Keratinocyte (primary cell): Measurements from ENCODE around the gene ADAM19.
"Not testable (repeated sequence)": the region's sequence is repeated elsewhere in the genome, so short reads cannot be mapped to it uniquely, and the experiment has no call there.

Experiments used
- EZH2 ChIP-seq: IDR thresholded peaks from one replicate; pipeline ENCODE4 v1.6.1; 2012; ENCODE audit warnings: inconsistent platforms, mild to moderate bottlenecking, low read length, moderate library complexity
- TF ChIP-seq, protein P1 (sequence below), 3 experiments: IDR thresholded peaks in 1 of 3; conservative IDR thresholded peaks in 1 of 3; optimal IDR thresholded peaks in 1 of 3; 2 replicates in 2 of 3; 3 replicates in 1 of 3; pipeline versions ENCODE3 to v1.5.1; 2011; ENCODE audit warnings: low read length in 3 of 3, mild to moderate bottlenecking in 3 of 3, moderate library complexity in 2 of 3, control low read depth in 1 of 3, inconsistent platforms in 1 of 3; ENCODE audit not compliant: insufficient read depth in 2 of 3; ENCODE audit errors: extremely low read depth in 1 of 3

DNA sequence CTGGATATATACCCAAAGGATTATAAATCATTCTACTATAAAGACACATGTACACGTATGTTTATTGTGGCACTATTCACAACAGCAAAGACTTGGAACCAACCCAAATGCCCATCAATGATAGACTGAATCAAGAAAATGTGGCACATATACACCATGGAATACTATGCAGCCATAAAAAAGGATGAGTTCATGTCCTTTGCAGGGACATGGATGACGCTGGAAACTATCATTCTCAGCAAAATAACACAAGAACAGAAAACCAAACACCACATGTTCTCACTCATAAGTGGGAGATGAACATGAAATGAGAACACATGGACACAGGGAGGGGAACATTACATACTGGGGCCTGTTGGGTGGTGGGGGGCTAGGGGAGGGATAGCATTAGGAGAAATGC lies 92.9 kb downstream of the ADAM19 start:
- TF ChIP-seq, protein P1, sequence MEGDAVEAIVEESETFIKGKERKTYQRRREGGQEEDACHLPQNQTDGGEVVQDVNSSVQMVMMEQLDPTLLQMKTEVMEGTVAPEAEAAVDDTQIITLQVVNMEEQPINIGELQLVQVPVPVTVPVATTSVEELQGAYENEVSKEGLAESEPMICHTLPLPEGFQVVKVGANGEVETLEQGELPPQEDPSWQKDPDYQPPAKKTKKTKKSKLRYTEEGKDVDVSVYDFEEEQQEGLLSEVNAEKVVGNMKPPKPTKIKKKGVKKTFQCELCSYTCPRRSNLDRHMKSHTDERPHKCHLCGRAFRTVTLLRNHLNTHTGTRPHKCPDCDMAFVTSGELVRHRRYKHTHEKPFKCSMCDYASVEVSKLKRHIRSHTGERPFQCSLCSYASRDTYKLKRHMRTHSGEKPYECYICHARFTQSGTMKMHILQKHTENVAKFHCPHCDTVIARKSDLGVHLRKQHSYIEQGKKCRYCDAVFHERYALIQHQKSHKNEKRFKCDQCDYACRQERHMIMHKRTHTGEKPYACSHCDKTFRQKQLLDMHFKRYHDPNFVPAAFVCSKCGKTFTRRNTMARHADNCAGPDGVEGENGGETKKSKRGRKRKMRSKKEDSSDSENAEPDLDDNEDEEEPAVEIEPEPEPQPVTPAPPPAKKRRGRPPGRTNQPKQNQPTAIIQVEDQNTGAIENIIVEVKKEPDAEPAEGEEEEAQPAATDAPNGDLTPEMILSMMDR (optimal IDR thresholded peaks at IDR 0.05 in 1 of 3, IDR thresholded peaks at IDR 0.05 in 1 of 3, conservative IDR thresholded peaks at IDR 0.05 in 1 of 3; ENCODE audit: extremely low read depth in 1 of 3, insufficient read depth in 2 of 3, low read length in 3 of 3): not testable (repeated sequence)
- TF ChIP-seq EZH2: not testable (repeated sequence)
